GM21447 (cell line): ENCODE data around the gene DAPK3.
"Not testable (repeated sequence)": the region's sequence is repeated elsewhere in the genome, so short reads cannot be mapped to it uniquely, and the experiment has no call there.

Experiments used
- ATAC-seq: cut with Tn5 transposase; IDR thresholded peaks from one replicate; pipeline ENCODE4 v1.9.1; 2021; ENCODE audit not compliant: unreplicated experiment

The DAPK3 gene

GRCh38 chr19:3979289-3979673, 8.4 kb upstream of the DAPK3 start:
- ATAC-seq = no peak

GRCh38 chr19:3978145-3978544, 7.2 kb upstream of the DAPK3 start:
- ATAC-seq = no peak

GRCh38 chr19:3977242-3978143, 6.6 kb upstream of the DAPK3 start:
- ATAC-seq = no peak

GRCh38 chr19:3976495-3977241, 5.8 kb upstream of the DAPK3 start:
- ATAC-seq = no peak

GRCh38 chr19:3975637-3976087, 4.8 kb upstream of the DAPK3 start:
- no peak for ATAC-seq

GRCh38 chr19:3975144-3975543, 4.2 kb upstream of the DAPK3 start:
- ATAC-seq = no peak

GRCh38 chr19:3970313-3970807, 539 bp downstream of the DAPK3 start:
- ATAC-seq = no peak

- no peak for ATAC-seq
These were observed 1.2 kb downstream of the DAPK3 start for GRCh38 chr19:3969435-3970312.

- ATAC-seq = no peak
These were observed 2.1 kb downstream of the DAPK3 start for GRCh38 chr19:3968556-3969434.

GRCh38 chr19:3967983-3968382, 2.9 kb downstream of the DAPK3 start:
- ATAC-seq = not testable (repeated sequence)

- no peak for ATAC-seq
These were observed 4.6 kb downstream of the DAPK3 start for GRCh38 chr19:3966051-3967017.

GRCh38 chr19:3964256-3965194, 6.4 kb downstream of the DAPK3 start:
- ATAC-seq = no peak

GRCh38 chr19:3963458-3964255, 7.2 kb downstream of the DAPK3 start:
- ATAC-seq = no peak

GRCh38 chr19:3961007-3961406, 9.9 kb downstream of the DAPK3 start:
- no peak for ATAC-seq

GRCh38 chr19:3959766-3960131, 11.2 kb downstream of the DAPK3 start:
- ATAC-seq = no peak

GRCh38 chr19:3958836-3959765, 11.8 kb downstream of the DAPK3 start:
- no peak for ATAC-seq
